HG02642 (cell line): Measurements from ENCODE around the gene PIGQ.

Experiments used
- ATAC-seq: cut with Tn5 transposase; IDR thresholded peaks from one replicate; pipeline ENCODE4 v1.9.1; 2021; ENCODE audit warnings: mild to moderate bottlenecking; ENCODE audit not compliant: unreplicated experiment, poor library complexity

Gene PIGQ

DNA sequence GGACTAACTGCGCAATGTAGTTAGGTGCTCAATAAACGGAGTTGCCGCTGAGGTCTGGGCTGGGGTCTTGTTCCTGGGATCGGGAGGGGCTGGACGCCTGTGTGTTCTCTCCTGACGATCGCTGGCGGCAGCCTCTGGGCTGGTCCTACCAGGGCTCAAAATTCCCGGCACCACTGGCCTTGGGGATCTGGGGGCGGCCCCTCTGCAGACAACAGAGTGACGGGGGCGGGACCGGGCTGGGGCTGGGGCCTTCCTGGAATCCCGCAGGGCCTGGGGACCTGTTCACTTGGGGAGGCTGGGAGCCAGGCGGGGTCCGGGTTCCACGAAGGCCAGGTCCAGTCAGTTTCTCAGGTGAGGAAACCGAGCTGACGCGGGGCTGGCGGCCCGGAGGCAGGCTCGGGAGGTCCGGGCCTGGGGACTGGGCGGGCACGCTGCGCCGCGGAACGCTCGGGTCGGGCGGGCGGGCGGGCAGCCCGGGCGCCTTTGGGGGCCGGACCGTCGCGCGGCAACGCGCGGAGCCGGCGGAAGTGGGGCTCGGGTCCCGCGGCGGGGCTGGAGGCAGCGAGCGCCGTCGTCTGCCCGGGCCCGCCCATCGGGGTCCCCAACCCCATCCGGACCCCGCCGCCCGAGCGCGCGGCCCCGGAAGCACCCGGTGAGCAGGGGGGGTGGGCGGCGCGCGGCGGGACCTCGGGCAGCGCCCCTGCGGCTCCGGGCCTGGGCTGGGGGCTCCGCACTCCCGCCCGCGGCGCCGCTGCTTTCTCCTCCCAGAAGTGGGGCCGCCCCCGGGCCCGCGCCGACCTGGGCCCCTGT is at the start of gene PIGQ:
Gene PIGQ, plus strand, starts transcription at position 524 of the 810 bp plus-strand sequence. CDS start 4,107 bp downstream, outside the sequence.
- ATAC-seq: peak; percentile 49

DNA sequence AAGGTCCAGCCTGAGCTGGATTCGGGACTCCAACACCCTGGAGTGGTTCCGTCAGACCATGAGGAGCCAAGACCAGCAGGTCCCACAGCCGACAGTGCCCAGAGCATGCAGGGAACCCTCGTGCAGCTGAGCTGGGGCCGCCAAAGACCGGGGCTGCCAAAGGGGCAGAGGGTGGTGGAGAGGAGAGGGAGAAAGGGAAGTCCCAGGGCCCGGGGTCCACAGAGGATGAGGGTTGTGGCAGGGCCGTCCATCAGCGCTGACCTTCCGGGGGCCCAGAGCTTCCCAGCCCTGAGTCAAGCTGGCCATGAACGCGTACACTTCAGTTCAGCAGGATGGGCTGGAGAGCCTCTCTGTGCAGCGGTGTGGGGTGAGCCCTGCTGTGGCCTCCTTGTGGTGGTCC is 48.9 kb upstream of the PIGQ start:
- ATAC-seq: no peak

DNA sequence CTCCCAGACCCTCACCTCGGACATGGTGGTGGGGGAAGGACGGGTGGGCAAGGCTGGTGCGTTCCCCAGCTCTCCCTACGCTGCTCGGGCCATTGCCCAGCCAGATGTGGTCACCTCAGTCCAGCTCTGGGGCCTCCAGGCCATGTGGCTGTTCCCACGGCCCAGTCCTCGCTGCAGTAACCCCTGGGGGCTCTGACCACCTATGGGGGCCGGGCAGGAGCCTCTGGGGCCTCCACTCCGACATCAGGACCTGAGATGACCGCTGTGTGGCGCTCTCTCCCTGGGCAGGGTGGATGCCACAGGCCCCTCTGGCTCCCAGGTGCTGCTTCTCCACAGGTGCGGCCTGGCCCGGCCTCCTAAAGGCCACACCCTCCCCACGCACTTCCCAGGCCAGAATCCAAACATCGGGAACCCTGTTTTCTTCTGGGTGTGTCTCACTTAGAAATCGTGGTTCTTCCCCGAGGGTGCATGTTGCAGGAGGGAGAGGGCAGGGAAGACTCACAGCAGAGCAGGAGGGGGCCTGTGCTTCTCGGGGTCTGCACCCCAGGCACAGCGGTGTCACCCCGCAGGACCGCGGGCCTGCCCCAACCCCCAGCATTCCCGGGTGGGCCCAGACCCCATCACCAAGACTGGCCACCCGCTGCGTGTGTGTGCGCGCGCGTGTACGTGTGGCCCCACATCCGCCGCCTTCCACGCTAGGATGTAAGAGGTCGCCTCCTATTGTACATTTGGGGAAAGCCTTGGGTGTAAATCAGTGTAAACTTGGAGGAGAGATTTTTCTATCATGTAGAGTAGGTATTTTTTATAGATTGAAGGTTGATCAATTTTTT is 48.2 kb upstream of the PIGQ start:
- ATAC-seq: no peak

DNA sequence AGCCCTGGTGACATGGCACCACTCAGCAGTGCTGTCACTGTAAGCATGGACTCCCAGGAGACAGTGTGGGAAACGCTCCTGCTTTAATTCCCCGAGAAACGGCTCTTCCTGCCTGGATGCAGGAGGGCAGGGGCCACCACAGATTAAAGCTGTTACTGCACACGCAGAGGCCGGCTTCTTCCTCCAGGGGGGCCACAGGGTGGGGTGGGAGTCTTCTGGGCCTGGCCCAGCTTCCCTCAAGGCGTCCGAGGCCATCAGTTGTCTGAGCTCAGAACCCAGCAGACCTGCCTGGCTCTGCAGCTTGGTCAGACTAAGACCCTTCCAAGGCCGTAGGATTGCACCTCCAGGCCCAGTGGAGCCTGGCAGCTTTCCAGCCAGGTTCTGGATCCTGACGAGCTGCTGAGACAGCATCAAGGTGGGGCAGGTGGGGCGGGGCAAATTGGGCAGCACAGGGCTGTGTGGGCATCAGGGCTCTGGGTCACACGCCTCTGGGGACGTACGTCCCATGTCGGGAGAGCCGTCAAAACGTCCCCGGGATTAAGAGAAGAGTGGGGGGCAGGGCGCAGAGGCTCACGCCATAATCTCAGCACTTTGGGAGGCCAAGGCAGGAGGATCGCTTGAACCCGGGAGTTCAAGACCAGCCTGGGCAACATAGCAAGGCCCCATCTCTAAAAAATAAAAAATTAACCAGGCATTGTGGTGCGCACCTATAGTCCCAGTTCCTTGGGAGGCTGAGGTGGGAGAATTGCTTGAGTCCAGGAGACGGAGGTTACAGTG is 47.3 kb upstream of the PIGQ start:
- no peak for ATAC-seq

DNA sequence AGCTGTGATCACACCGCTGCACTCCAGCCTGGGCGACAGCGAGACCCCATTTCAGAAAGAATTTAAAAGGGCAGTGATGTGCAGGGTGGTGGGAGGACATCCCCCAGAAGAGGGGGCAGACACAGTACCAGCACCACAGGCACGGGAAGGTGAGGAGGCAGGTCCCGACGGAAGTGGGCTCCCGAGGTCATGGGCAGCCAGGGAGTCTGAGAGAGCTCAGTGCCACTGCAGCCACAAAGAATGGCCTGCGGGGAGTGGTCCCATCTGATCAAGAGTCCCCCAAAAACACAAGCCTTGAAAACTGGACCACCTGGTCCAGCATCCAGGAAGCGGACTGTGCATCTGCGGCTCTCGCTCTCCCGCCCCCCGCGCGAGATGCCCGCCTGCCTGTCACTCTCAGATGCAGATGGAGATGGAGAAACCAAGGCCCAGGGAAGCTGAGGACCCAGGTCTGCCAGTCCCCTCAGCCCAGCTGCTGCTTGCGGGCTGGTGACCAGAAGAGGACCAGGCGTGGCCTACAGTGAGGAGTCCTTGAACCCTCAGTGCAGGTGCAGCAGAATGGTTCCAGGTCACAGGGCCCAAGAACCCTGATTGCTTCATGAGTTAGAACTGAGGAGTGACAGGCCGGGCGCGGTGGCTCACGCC is 46.5 kb upstream of the PIGQ start:
- ATAC-seq: no peak

DNA sequence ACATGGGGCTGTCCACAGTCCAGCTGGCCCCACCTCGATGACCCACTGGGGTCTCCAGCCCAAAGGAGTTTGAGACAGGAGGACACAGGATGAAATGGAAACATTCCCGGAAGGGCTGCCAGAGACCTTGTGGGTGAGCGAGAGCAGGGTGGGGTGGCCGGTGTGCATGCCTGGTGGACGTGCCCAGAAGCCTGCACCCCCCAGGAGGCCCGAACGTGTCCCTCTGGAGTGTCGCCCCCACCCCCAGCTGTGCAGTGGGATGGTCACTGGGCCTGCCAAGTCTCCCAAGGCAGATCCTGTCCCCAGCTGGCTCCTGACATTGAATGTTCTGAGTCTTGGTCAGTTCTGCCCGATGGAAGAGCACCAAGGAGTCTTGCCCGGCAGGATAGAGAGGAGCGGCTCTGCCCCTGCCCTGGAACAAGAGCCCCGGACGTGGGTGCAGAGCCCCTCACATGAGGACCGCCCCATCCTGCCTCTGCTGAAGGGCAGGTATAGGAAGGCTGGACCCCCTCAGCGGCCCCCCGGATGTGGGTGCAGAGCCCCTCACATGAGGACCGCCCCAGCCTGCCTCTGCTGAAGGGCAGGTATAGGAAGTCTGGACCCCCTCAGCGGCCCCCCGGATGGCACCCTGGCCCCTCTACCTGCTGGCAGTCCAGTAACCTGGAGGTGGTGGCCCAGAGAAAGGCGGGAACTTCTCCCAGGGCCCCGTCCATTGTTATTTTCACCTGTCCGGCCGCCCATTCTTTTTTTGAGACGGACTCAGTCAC is 45.3 kb upstream of the PIGQ start:
- ATAC-seq: no peak

DNA sequence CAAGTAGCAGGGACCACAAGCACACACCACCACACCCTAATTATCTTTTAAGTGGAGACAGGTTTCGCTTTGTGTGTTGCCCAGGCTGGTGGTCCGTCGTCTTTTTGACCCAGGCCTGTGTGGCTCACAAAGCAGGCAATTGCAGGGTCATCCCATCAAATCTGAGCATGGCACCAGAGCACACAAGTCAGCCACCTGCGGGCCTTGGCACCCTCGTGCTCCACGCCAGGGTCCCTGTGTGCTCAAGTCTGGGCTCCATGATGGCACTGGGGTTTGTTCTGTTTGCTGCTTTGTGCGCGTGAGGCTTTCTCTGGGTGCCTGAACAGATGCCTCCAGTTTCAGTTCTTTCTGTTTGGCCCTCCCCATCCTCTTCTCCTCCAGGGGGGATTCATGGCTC is 44.6 kb upstream of the PIGQ start:
- no peak for ATAC-seq

DNA sequence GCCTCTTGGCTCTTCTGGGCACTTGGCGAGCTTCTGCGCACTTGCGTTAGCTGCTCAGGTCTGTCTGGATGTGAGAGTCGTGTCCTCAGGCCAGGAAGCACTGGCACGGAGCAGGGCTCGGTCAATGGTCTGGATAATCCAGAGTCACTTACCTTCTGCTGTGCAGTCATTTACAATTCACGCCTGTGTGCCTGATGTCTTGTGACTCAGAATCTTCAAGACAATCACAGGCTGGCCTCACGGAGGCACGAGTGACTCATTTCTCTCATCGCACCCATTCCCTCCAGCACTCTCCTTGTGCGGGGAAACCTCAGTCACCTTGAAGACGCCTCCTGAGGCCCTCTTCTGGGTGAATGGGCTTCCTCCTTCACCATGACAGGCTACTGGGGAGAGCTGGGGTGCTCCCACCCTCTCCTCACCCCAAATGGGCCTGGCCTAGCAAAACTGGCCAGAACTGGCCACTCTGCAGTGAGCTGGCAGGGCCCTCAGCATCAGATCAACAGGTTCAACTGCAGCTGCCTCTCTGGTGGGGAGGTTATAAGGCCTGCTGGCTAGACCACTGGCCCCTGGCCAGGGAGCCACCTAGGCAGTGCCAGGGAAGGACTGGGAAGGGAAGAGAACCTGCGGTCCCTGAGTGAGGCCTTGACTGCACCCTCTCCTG is 44.1 kb upstream of the PIGQ start:
- no peak for ATAC-seq

DNA sequence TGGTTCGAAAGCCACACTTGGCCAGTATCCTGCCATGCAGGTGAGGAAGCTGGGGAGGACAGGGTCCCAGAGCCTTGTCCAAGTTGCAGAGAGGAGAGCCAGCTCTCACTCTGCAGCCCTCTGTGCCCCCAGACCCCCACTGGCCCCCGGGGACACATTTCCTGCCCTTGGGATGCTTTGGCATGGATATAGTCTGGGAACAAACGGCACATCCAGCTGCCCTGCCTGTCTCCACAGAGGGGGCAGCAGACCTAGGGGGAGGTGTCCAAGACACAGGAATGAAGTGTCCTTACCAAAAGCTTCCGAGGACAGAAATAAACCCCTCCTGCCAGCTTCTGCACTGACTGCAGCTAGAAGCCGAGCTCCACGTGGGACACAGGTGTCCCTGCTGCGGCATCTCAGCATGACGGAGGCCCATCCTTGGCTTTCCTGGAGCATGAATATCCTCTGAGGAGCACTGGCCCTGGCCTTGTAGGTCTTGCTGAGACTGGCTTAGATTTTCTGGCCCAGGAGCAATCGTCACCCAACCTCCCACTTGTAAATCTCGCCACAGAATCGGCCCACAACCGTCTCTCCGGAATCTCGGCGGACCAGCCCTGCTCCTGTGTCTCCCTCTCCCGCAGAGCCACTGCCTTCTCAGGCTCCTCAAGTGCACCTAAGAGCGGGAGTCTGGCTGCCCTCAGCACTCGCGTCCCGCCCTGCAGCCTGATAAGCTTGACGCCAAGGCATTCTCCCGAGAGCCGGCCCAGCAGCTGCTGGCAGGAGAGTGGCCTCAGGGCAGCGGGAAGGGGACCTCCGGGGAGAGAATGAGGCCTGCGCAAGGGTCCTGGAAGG is 43.4 kb upstream of the PIGQ start:
- no peak for ATAC-seq

DNA sequence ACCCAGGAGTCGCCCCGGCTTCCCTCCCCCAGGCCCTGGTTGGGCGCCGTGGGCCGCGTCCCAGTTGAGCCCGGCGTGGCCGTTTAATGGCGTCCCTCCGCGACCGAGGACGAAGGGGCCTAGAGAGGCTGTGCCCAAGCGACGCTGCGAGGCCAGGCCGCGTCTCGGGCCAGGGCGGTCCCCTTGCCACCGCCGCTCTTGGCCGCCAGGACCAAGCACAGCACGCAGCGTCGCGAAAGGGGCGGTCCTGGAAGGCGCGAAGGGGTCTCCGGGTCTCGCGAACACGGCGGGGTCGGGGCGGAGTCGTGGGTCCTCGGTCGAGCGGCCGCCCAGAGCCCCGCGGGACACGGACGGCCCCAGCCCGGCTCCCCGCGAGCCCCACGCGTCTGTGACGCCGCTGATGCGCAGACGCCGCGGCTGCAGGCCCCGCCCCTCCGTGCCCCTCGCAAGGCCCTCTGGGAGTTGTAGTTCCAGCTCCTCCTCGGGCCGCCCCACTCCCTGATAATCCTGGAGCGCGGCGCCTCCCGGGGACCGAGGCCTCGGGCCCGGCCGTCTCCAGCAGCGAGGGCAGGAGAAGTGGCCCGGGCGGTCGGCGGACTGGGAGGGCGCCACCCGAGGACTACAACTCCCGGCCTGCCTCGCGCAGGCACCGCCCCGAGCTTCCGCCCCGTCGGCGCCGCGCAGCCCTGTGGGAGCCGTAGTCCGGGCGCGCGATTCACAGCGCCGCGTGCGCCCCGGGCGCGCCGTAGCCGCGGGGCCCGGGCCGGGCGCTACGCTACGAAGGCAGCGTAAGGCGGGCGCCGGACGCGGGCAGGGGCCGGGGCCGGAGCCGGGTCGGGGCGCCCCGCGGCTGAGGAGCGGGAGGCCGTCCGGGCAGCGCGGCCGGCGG is 42.5 kb upstream of the PIGQ start, which contains the start of gene CAPN15:
Gene CAPN15, plus strand, starts transcription at position 698 of the 889 bp plus-strand sequence. CDS start 19,127 bp downstream, outside the sequence.
- ATAC-seq: peak; percentile 74

DNA sequence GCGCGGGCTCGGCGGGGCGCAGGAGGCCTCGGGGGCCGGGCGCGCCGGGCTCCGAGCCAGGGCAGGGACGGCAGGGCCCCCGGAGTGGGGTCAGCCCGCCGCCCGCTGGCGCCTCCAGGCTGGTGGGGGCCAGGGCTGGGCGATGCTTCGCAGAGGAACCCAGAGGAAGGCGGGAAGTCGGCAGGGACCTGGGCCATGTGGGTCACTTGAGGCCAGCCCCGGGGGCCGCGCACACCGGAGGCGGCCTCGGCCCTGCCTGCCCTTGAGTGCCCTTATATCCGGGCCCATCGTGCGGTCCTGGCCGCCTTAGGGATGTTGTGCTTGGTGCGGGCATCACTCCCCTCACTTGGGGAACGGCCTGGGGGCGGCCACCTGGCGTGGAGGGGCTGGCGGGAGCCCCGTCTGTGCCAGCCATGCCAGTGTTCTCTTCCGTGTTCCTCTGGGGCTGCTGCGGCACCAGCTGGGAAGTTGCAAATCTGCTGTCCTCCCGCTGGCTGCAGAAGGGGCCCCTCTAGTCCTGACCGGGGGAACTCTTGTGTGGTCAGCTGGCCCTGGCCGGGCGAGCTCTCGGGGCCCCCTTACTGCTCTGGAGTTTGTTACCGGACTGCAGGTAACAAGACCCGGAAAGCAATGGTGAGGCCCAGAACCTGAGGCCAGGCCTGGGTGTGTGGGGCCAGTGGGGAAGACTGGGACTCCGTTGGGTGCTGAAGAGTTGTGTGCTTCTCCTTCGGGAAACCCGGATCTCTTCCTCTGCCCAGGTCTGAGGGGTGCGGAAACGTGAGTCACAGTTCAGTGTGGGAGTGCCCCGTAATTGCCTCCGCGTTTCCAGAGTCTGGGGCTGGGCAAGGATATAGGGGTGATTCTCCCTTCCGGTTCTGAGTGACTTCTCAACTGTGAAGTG is 41.4 kb upstream of the PIGQ start:
- ATAC-seq: peak; percentile 10

DNA sequence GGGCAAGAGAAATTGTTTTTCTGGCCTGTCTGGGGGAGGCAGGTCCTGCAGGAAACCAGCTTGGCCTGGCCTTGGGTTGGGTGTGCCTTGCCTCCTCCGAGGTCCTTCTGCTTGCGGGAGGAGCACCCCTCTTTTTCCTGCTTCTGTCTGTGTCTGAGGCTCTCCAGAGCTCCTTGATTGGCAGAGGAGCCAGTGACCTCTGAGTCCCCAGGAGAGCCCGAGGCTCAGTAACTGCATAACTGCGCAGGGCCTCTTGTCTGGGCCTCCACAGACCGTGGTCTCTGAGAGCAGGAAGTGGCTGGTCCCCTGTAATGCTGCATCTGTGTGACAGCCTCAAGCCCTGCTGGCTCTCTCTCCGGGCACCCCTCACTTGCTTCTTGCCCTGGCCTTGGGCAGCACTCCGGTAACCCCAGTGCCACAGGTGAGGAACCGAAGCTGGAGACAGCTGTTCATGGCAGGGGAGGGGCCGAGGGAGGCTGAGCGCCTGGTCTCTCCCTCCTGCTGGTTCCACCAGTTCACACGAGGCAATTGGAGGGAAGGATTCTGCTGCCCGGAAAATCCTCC is 40.7 kb upstream of the PIGQ start:
- ATAC-seq: no peak

DNA sequence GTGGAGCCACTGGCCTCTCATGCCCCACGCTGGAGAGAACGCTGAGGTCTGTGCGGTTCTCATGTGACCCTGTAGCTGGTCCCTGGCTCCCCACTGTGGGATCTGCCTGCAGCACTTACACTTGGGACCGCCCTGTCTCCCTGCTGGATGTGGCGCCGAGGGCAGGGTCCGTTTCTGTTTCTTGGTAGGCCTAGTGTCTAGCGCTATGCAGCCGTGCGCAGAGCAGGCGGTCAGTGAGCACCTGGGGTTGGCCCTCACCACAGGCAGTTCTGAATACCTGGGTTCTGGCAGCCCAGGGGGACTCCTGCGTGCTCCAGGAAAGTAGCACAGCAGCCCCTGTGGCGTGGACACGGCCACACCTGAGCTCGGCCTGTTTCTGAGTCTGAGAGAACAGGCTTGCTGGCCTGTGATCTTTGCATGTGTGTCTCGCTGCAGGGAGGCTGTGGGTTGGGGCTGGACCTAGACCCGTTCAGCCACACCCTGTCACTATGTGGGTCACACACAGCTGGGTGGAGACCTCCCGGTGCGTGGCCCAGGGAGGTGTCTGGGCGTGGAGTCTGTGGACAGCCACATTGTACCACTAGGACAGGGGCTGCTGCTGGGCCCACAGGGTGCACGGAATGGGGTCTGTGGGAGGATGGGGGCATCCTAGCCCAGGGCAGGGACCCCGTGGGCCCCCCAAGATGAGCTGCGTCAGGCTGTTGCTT is 39.5 kb upstream of the PIGQ start:
- ATAC-seq: no peak

DNA sequence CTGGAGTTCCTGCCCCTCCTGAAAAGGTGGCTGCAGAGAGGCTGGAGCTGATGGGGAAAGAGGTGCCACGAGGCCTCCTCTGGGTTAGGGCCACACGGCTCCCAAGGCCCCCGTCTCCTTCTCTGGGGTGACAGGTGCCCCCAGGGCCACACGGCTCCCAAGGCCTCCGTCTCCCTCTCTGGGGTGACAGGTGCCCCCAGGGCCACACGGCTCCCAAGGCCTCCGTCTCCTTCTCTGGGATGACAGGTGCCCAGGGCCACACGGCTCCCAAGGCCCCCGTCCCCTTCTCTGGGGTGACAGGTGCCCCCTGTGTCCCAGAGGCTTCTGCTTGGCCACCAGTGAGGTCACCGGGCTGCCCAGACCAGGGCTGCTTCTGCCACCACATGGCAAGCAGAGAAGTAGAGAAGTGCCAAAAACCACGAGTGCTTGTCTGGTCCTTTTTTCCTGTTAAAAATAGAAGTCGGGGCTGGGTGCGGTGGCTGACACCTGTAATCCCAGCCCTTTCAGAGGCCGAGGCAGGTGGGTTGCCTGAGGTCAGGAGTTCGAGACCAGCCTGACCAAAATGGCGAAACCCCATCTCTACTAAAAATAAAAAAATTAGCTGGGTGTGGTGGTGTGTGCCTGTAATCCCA is 38.2 kb upstream of the PIGQ start:
- ATAC-seq: no peak
